HT-29 (cell line): Measurements from ENCODE around the gene TOLLIP. TPM values are rescaled to one million over a fixed set of nuclear protein-coding genes. Genes with fewer than 3 reads are reported as not detected.
"Not testable (repeated sequence)": the region's sequence is repeated elsewhere in the genome, so short reads cannot be mapped to it uniquely, and the experiment has no call there.

Experiments used
- DNase-seq: peaks from one replicate; pipeline ENCODE4 v3.0.0-alpha.2; 2015; ENCODE audit warnings: low spot score
- total RNA-seq: library from RNA; depleted of rRNA; stranded (reverse); fragments of >200 nt; shearing (Covaris generic); gene quantifications from 2 replicates; pipeline ENCODE4 v1.2.3, GENCODE V29; 2014

TOLLIP gene
- total RNA-seq, 1 experiment from 2014 or later = 53.6 TPM

- not testable (repeated sequence) for DNase-seq
Observed at GRCh38 chr11:1265480-1265879, 44.0 kb downstream of the TOLLIP start.

- DNase-seq = peak; percentile 68
Observed at GRCh38 chr11:1264444-1264843, 45.0 kb downstream of the TOLLIP start.

- DNase-seq = no peak
Observed at GRCh38 chr11:1263010-1263409, 46.4 kb downstream of the TOLLIP start.

GRCh38 chr11:1262172-1263006, 47.0 kb downstream of the TOLLIP start:
- peak; percentile 94 for DNase-seq

- no peak for DNase-seq
Observed at GRCh38 chr11:1261241-1262071, 48.0 kb downstream of the TOLLIP start.

- DNase-seq = no peak
Observed at GRCh38 chr11:1260620-1261019, 48.8 kb downstream of the TOLLIP start.

- peak; percentile 54 for DNase-seq
Observed at GRCh38 chr11:1260023-1260501, 49.4 kb downstream of the TOLLIP start.

GRCh38 chr11:1259561-1259960, 49.9 kb downstream of the TOLLIP start:
- DNase-seq = no peak

- DNase-seq = no peak
Observed at GRCh38 chr11:1259076-1259461, 50.4 kb downstream of the TOLLIP start.

- no peak for DNase-seq
Observed at GRCh38 chr11:1258401-1259075, 50.9 kb downstream of the TOLLIP start.

- no peak for DNase-seq
Observed at GRCh38 chr11:1257916-1258315, 51.5 kb downstream of the TOLLIP start.

GRCh38 chr11:1257366-1257765, 52.1 kb downstream of the TOLLIP start:
- no peak for DNase-seq

GRCh38 chr11:1256257-1257045, 53.0 kb downstream of the TOLLIP start:
- no peak for DNase-seq

- no peak for DNase-seq
Observed at GRCh38 chr11:1255151-1255550, 54.3 kb downstream of the TOLLIP start.

GRCh38 chr11:1254733-1255132, 54.7 kb downstream of the TOLLIP start:
- no peak for DNase-seq

- no peak for DNase-seq
Observed at GRCh38 chr11:1254086-1254648, 55.3 kb downstream of the TOLLIP start.

GRCh38 chr11:1253103-1253485, 56.3 kb downstream of the TOLLIP start:
- no peak for DNase-seq

GRCh38 chr11:1252371-1253102, 56.9 kb downstream of the TOLLIP start:
- no peak for DNase-seq

- DNase-seq = no peak
Observed at GRCh38 chr11:1251236-1251770, 58.1 kb downstream of the TOLLIP start.

- not testable (repeated sequence) for DNase-seq
Observed at GRCh38 chr11:1250411-1250810, 59.0 kb downstream of the TOLLIP start.
